ENCODE measurements around the gene VSIG10. TPM values are rescaled to one million over a fixed set of nuclear protein-coding genes. Genes with fewer than 3 reads are reported as not detected.
"Not testable (repeated sequence)": the region's sequence is repeated elsewhere in the genome, so short reads cannot be mapped to it uniquely, and the experiment has no call there.

The VSIG10 gene
- total RNA-seq, 1 donor from 2014 or later = 38.3 TPM

- intact Hi-C loops (cut with DNase I) = no loop called here
- Histone ChIP-seq H3K4me3 (no peak overlapping the region), H3K4me1 (no peaks in the 10 kb centered on the region), H3K36me3 (peaks cover 0 to 5% of the 10 kb centered on the region in 2 donors), H3K27me3 (no peaks in the 10 kb centered on the region), H3K27ac (no peak overlapping the region), H3K9me3 (no peaks in the 10 kb centered on the region)
- TF ChIP-seq CTCF (IDR thresholded peaks at IDR 0.05) = no peak
- no peak for DNase-seq (ENCODE audit: low spot score in 2 of 2)
Measured at GRCh38 chr12:118098911-118099671, 4.7 kb downstream of the VSIG10 start.

- intact Hi-C loops (cut with DNase I) = no loop called here
- DNase-seq (ENCODE audit: low spot score in 2 of 2) = no peak
- H3K36me3 ChIP-seq = peaks cover 0 to 5% of the 10 kb centered on the region in 2 donors
- no peaks in the 10 kb centered on the region for H3K27me3 ChIP-seq
- no peak overlapping the region for H3K4me3 ChIP-seq
- H3K9me3 ChIP-seq = no peaks in the 10 kb centered on the region
- H3K4me1 ChIP-seq = no peaks in the 10 kb centered on the region
- no peak for TF ChIP-seq CTCF (IDR thresholded peaks at IDR 0.05)
- no peak overlapping the region for H3K27ac ChIP-seq
Measured at GRCh38 chr12:118098401-118098800, 5.4 kb downstream of the VSIG10 start.

- Histone ChIP-seq H3K4me1 (no peaks in the 10 kb centered on the region), H3K27ac (no peak overlapping the region), H3K4me3 (no peak overlapping the region), H3K27me3 (no peaks in the 10 kb centered on the region), H3K36me3 (peaks cover 0 to 14% of the 10 kb centered on the region in 2 donors), H3K9me3 (no peaks in the 10 kb centered on the region)
- no peak for DNase-seq (ENCODE audit: low spot score in 2 of 2)
- intact Hi-C loops (cut with DNase I) = no loop called here
- no peak for TF ChIP-seq CTCF (IDR thresholded peaks at IDR 0.05)
Measured at GRCh38 chr12:118094039-118094438, 9.8 kb downstream of the VSIG10 start.

GRCh38 chr12:118089782-118090181, 14.0 kb downstream of the VSIG10 start:
- intact Hi-C loops (cut with DNase I) = no loop called here
- DNase-seq (ENCODE audit: low spot score in 2 of 2) = no peak
- TF ChIP-seq CTCF (IDR thresholded peaks at IDR 0.05) = no peak
- no peak overlapping the region for H3K4me3 ChIP-seq
- H3K27me3 ChIP-seq = no peaks in the 10 kb centered on the region
- H3K4me1 ChIP-seq = no peaks in the 10 kb centered on the region
- no peaks in the 10 kb centered on the region for H3K9me3 ChIP-seq
- H3K36me3 ChIP-seq = peaks cover 0 to 14% of the 10 kb centered on the region in 2 donors
- H3K27ac ChIP-seq = no peak overlapping the region

GRCh38 chr12:118082161-118082560, 21.6 kb downstream of the VSIG10 start:
- DNase-seq (ENCODE audit: low spot score in 2 of 2) = no peak
- Histone ChIP-seq H3K4me1 (no peaks in the 10 kb centered on the region), H3K27me3 (no peaks in the 10 kb centered on the region), H3K27ac (no peak overlapping the region), H3K36me3 (peaks cover 4 to 18% of the 10 kb centered on the region in 2 donors), H3K9me3 (no peaks in the 10 kb centered on the region), H3K4me3 (no peak overlapping the region)
- no peak for TF ChIP-seq CTCF (IDR thresholded peaks at IDR 0.05)
- intact Hi-C loops (cut with DNase I) = no loop called here

- H3K4me3 ChIP-seq; H3K27me3 ChIP-seq; H3K4me1 ChIP-seq; H3K27ac ChIP-seq; intact Hi-C loops (cut with DNase I); DNase-seq (ENCODE audit: low spot score in 2 of 2); H3K9me3 ChIP-seq: not testable (repeated sequence)
- peaks cover 4 to 18% of the 10 kb centered on the region in 2 donors for H3K36me3 ChIP-seq
Measured at GRCh38 chr12:118081521-118081920, 22.3 kb downstream of the VSIG10 start.

Data from ascending aorta (tissue), 2 donors.